ENCODE results near the gene STK24.

The STK24 gene

GRCh38 chr13:98434060-98434459 is 142.8 kb downstream of the STK24 start:
- DNase-seq, result no peak
- H3K27me3 Mint-ChIP-seq (ENCODE audit: low read depth, poor library complexity), result peaks cover 4% of the 10 kb centered on the region
- H3K27ac Mint-ChIP-seq, result no peak overlapping the region
- H3K4me1 Mint-ChIP-seq, result peaks cover 25% of the 10 kb centered on the region
- H3K9me3 Mint-ChIP-seq, result no peaks in the 10 kb centered on the region
- H3K4me3 Mint-ChIP-seq, result no peak overlapping the region
- peaks cover 75% of the 10 kb centered on the region for H3K36me3 Mint-ChIP-seq (ENCODE audit: low read depth)
- TF ChIP-seq, protein P1, sequence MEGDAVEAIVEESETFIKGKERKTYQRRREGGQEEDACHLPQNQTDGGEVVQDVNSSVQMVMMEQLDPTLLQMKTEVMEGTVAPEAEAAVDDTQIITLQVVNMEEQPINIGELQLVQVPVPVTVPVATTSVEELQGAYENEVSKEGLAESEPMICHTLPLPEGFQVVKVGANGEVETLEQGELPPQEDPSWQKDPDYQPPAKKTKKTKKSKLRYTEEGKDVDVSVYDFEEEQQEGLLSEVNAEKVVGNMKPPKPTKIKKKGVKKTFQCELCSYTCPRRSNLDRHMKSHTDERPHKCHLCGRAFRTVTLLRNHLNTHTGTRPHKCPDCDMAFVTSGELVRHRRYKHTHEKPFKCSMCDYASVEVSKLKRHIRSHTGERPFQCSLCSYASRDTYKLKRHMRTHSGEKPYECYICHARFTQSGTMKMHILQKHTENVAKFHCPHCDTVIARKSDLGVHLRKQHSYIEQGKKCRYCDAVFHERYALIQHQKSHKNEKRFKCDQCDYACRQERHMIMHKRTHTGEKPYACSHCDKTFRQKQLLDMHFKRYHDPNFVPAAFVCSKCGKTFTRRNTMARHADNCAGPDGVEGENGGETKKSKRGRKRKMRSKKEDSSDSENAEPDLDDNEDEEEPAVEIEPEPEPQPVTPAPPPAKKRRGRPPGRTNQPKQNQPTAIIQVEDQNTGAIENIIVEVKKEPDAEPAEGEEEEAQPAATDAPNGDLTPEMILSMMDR (IDR thresholded peaks at IDR 0.05), result no peak

DNA sequence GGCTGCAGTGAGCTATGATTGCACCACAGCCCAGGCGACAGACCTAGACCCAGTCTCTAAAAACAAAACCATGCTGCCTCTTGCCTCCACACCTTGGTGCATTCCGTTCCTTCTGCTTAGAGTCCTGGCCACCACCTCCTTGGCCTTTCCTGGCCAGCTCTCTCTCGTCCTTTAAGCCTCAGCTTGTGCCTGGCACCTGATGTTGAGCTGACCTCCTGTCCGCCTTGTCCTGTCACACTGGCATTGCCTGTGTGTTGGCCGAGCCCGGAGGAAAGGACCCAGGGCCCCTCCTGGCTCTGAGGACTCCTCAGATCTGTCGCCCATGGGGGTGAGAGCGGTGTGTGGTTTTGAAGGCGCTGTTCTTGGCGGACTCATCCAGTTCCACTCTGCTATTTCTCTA is 143.3 kb downstream of the STK24 start:
- Mint-ChIP-seq H3K4me3 (no peak overlapping the region), H3K36me3 (ENCODE audit: low read depth) (peaks cover 76% of the 10 kb centered on the region), H3K9me3 (no peaks in the 10 kb centered on the region), H3K27ac (no peak overlapping the region), H3K4me1 (peaks cover 25% of the 10 kb centered on the region), H3K27me3 (ENCODE audit: low read depth, poor library complexity) (peaks cover 4% of the 10 kb centered on the region)
- DNase-seq, result no peak
- TF ChIP-seq, protein P1 (IDR thresholded peaks at IDR 0.05), result no peak

GRCh38 chr13:98432638-98433037 is 144.3 kb downstream of the STK24 start:
- Mint-ChIP-seq H3K27ac (peak overlapping the region; percentile 96), H3K9me3 (no peaks in the 10 kb centered on the region), H3K27me3 (ENCODE audit: low read depth, poor library complexity) (peaks cover 4% of the 10 kb centered on the region), H3K36me3 (ENCODE audit: low read depth) (peaks cover 75% of the 10 kb centered on the region), H3K4me3 (no peak overlapping the region), H3K4me1 (peaks cover 25% of the 10 kb centered on the region)
- TF ChIP-seq, protein P1 (IDR thresholded peaks at IDR 0.05), result no peak
- DNase-seq, result no peak

GRCh38 chr13:98429977-98430736 is 146.8 kb downstream of the STK24 start:
- H3K4me3 Mint-ChIP-seq, result no peak overlapping the region
- peaks cover 77% of the 10 kb centered on the region for H3K36me3 Mint-ChIP-seq (ENCODE audit: low read depth)
- TF ChIP-seq, protein P1 (IDR thresholded peaks at IDR 0.05), result no peak
- H3K27me3 Mint-ChIP-seq (ENCODE audit: low read depth, poor library complexity), result peaks cover 4% of the 10 kb centered on the region
- no peaks in the 10 kb centered on the region for H3K9me3 Mint-ChIP-seq
- DNase-seq, result no peak
- H3K27ac Mint-ChIP-seq, result peak overlapping the region; percentile 76
- peaks cover 26% of the 10 kb centered on the region for H3K4me1 Mint-ChIP-seq

GRCh38 chr13:98429531-98429930 is 147.4 kb downstream of the STK24 start:
- peaks cover 4% of the 10 kb centered on the region for H3K27me3 Mint-ChIP-seq (ENCODE audit: low read depth, poor library complexity)

More at GRCh38 chr13:98429531-98429930, 147.4 kb downstream of the STK24 start:
- Mint-ChIP-seq H3K9me3 (no peaks in the 10 kb centered on the region), H3K36me3 (ENCODE audit: low read depth) (peaks cover 81% of the 10 kb centered on the region), H3K27ac (no peak overlapping the region), H3K4me1 (peaks cover 26% of the 10 kb centered on the region), H3K4me3 (no peak overlapping the region)
- TF ChIP-seq, protein P1 (IDR thresholded peaks at IDR 0.05), result no peak
- no peak for DNase-seq

Data from nephron progenitor cell (in vitro differentiated cells).